Natural killer cell treated with Interleukin-12 subunit alpha and Interleukin-12 subunit beta and Interleukin-15 and Interleukin-18, amount 100 ng/mL, for 72 hours (primary cell): ENCODE measurements around the gene TECR. TPM values are rescaled to one million over a fixed set of nuclear protein-coding genes. Genes with fewer than 3 reads are reported as not detected.

Experiments
- ATAC-seq, 2 donors: fragments of 150-1000 bp; cut with Tn5 transposase in 1 of 2; sonication (Bioruptor Pico), chemical (Tn5 transposase) in 1 of 2; 2 replicates each; pipeline ENCODE4 v1.10.0; 2021
- DNase-seq: peaks from one replicate; pipeline ENCODE4 v3.0.0; 2022; ENCODE audit warnings: low spot score
- H3K27ac Mint-ChIP-seq, 2 donors: 1 replicate in 1 of 2; 2 replicates in 1 of 2; pipeline ENCODE4 v1.8.0; 2022; ENCODE audit warnings: mixed read lengths in 2 of 2, mild to moderate bottlenecking in 1 of 2, moderate library complexity in 1 of 2
- H3K27me3 Mint-ChIP-seq, 2 donors: 1 replicate in 1 of 2; 2 replicates in 1 of 2; pipeline ENCODE4 v1.8.0; 2022; ENCODE audit warnings: mixed read lengths in 2 of 2
- H3K36me3 Mint-ChIP-seq: one replicate; pipeline ENCODE4 v1.8.0; 2022; ENCODE audit warnings: mixed read lengths
- H3K4me1 Mint-ChIP-seq, 2 donors: 1 replicate in 1 of 2; 2 replicates in 1 of 2; pipeline ENCODE4 v1.8.0; 2022; ENCODE audit warnings: low read depth in 2 of 2, mixed read lengths in 2 of 2, mild to moderate bottlenecking in 1 of 2
- H3K4me3 Mint-ChIP-seq: one replicate; pipeline ENCODE4 v1.8.0; 2022; ENCODE audit warnings: mixed read lengths
- H3K9me3 Mint-ChIP-seq: 2 replicates; pipeline ENCODE4 v1.8.0; 2022; ENCODE audit warnings: mixed read lengths
- total RNA-seq, 2 donors: library from RNA; stranded (reverse); gene quantifications; one replicate each; pipeline ENCODE4 v1.2.3, GENCODE V29; 2022

TECR gene
- total RNA-seq, 2 donors from 2014 or later: 74.0 to 110 TPM

DNA sequence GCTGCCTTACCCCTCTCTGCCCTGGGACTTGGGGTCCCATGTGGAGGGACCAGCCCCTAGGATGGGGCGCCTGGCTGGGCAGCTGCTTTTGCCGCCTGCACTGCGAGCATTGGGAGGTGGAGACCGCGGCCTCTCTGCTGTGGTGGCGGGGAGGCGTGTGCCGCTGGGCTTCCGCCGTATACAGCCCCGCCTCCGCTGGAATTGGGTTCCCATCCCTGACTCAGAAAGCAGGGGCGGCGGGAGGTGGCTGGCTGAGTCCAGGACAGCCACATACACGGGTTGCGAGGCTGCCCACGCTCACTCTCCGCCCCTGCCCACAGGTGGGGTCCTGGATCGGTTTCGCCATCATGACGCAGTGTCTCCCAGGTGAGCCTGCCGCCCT is 35.9 kb downstream of the TECR start:
- no peaks in the 10 kb centered on the region for H3K27me3 Mint-ChIP-seq
- no peak overlapping the region for H3K4me3 Mint-ChIP-seq
- H3K4me1 Mint-ChIP-seq: peaks cover 29 to 49% of the 10 kb centered on the region in 2 donors
- ATAC-seq (no peak), DNase-seq (no peak)
- no peaks in the 10 kb centered on the region for H3K36me3 Mint-ChIP-seq
- no peaks in the 10 kb centered on the region for H3K9me3 Mint-ChIP-seq
- no peak overlapping the region for H3K27ac Mint-ChIP-seq

GRCh38 chr19:14565765-14566711 is 36.6 kb downstream of the TECR start:
- H3K27ac Mint-ChIP-seq: peak overlapping the region in 1 of 2 donors; percentile 51
- H3K27me3 Mint-ChIP-seq: no peaks in the 10 kb centered on the region
- peaks cover 29 to 52% of the 10 kb centered on the region in 2 donors for H3K4me1 Mint-ChIP-seq
- peak overlapping the region; percentile 8 for H3K4me3 Mint-ChIP-seq
- ATAC-seq: no peak
- H3K36me3 Mint-ChIP-seq: no peaks in the 10 kb centered on the region
- no peaks in the 10 kb centered on the region for H3K9me3 Mint-ChIP-seq
- DNase-seq: no peak

- Mint-ChIP-seq H3K4me1 (peaks cover 29 to 53% of the 10 kb centered on the region in 2 donors), H3K4me3 (no peak overlapping the region), H3K9me3 (no peaks in the 10 kb centered on the region), H3K36me3 (no peaks in the 10 kb centered on the region), H3K27ac (peak overlapping the region; percentile 51 to 87), H3K27me3 (no peaks in the 10 kb centered on the region)
- ATAC-seq (no peak), DNase-seq (no peak)
Measured at GRCh38 chr19:14566712-14567077, 37.3 kb downstream of the TECR start.

GRCh38 chr19:14567079-14567478 is 37.7 kb downstream of the TECR start:
- DNase-seq: no peak
- no peaks in the 10 kb centered on the region for H3K27me3 Mint-ChIP-seq
- peaks cover 26 to 52% of the 10 kb centered on the region in 2 donors for H3K4me1 Mint-ChIP-seq
- no peak for ATAC-seq
- H3K4me3 Mint-ChIP-seq: peak overlapping the region; percentile 36
- no peaks in the 10 kb centered on the region for H3K36me3 Mint-ChIP-seq
- H3K9me3 Mint-ChIP-seq: no peaks in the 10 kb centered on the region
- H3K27ac Mint-ChIP-seq: peak overlapping the region; percentile 51 to 87

DNA sequence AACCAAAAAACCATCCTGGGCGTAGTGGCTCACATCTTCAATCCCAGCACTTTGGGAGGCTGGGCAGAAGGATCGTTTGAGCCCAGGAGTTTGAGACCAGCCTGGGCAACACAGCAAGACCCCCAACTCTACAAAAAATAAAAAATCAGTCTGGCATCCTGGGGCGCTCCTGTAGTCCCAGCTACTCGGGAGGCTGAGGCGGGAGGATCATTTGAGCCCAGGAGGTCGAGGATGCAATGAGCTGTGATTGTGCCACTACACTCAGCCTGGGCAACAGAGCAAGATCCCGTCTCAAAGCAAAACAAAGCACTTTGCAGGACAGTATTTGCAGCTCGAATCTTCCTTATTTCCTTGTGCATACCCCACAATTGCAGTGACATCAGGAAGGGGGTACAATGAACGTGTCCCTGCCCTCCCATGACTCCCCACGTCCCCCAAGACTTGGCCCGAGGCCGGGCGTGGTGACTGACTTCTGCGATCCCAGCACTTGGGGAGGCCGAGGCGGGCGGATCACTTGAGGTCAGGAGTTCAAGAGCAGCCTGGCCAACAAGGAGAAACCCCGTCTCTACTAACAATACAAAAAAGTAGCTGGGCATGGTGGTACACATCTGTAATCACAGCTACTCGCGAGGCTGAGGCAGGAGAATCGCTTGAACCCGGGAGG is 41.6 kb downstream of the TECR start:
- Mint-ChIP-seq H3K4me3 (peak overlapping the region; percentile 95), H3K9me3 (no peaks in the 10 kb centered on the region), H3K27me3 (no peaks in the 10 kb centered on the region), H3K4me1 (peaks cover 21 to 45% of the 10 kb centered on the region in 2 donors), H3K27ac (peak overlapping the region; percentile 78 to 90), H3K36me3 (no peaks in the 10 kb centered on the region)
- DNase-seq (no peak), ATAC-seq (no peak)

DNA sequence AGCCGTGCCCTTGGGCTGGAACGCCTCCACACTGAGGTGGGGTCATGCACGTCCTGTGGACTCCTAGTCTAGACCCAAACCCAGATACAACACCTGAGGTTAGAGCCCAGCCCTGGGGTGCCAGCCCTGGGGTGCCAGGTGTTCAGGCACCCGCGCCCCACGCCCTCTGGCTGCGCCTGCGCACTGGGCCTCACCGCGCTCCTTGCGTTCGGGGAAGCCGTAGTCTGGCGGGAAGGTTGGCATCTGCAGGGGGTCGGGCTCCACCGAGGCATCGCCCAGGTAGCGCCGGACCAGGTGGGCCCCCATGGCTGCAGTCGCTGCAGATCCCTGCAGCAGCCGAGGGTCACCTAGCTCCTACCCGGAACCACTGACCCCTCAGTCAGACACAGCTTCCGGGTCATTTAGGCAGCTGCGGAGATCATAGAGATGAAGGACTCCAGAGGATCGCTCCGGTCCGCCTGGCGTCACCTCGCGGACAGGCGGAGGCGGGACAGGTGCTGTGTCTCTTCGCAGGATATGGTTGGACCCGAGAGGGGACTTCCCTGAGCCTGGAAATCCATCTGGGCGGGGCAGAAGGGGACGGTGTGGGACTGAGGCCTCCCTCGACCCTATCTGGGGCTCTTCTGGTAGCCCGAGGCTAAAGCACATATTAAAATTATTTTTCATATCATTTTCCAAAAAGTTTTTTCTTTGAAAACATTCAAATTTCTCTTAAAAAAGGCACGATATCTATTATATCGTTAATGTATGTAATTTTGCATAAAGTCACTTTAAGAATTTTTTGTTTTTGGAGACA is 42.5 kb downstream of the TECR start, which contains the start of gene NDUFB7:
Gene NDUFB7, minus strand, starts transcription at position 372 of the 796 bp plus-strand sequence. Its CDS starts 66 bp downstream, at position 306.
- ATAC-seq: peak; percentile 99 to 100
- Mint-ChIP-seq H3K4me1 (peaks cover 21 to 40% of the 10 kb centered on the region in 2 donors), H3K9me3 (no peaks in the 10 kb centered on the region)

GRCh38 chr19:14575428-14575980 is 46.1 kb downstream of the TECR start:
- H3K4me1 Mint-ChIP-seq: peaks cover 4 to 16% of the 10 kb centered on the region in 2 donors
- no peaks in the 10 kb centered on the region for H3K9me3 Mint-ChIP-seq
- ATAC-seq (no peak), DNase-seq (no peak)
- no peak overlapping the region for H3K27ac Mint-ChIP-seq
- no peak overlapping the region for H3K4me3 Mint-ChIP-seq
- no peaks in the 10 kb centered on the region for H3K27me3 Mint-ChIP-seq
- H3K36me3 Mint-ChIP-seq: no peaks in the 10 kb centered on the region

More for the DNA sequence above, 42.5 kb downstream of the TECR start, which contains the start of gene NDUFB7:
- Mint-ChIP-seq H3K4me3 (peak within 1 kb of the TSS; percentile 95), H3K36me3 (no peaks in the 10 kb centered on the region), H3K27ac (peak within 1 kb of the TSS; percentile 78 to 90), H3K27me3 (no peaks in the 10 kb centered on the region)
- DNase-seq: peak; percentile 96

DNA sequence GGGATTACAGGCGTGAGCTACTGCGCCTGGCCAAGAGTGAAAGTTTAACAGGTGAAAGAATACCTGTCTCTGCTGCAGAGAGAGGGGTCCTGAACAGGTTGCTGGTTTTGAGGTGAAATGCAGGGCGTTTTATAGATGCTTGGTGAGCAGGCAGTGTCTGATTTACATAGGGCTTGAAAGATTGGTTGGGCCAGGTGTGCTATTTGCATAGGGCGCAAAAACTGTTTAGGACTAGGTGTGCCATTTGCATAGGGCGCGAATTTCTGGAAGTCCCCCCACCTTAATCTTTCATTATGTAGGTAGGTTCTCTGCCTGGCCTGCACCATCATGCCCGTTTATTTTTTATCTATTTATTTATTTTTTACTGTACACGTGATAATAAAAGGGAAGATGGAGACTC is 47.0 kb downstream of the TECR start:
- Mint-ChIP-seq H3K9me3 (no peaks in the 10 kb centered on the region), H3K27ac (no peak overlapping the region), H3K36me3 (no peaks in the 10 kb centered on the region), H3K4me1 (peaks cover 4 to 9% of the 10 kb centered on the region in 2 donors), H3K27me3 (no peaks in the 10 kb centered on the region), H3K4me3 (no peak overlapping the region)
- ATAC-seq: no peak
- DNase-seq: no peak

GRCh38 chr19:14577264-14577663 is 47.9 kb downstream of the TECR start:
- ATAC-seq: no peak
- H3K9me3 Mint-ChIP-seq: no peaks in the 10 kb centered on the region
- H3K4me3 Mint-ChIP-seq: no peak overlapping the region
- peak overlapping the region in 1 of 2 donors; percentile 45 for H3K27ac Mint-ChIP-seq
- peaks cover 0 to 7% of the 10 kb centered on the region in 2 donors for H3K4me1 Mint-ChIP-seq
- H3K27me3 Mint-ChIP-seq: no peaks in the 10 kb centered on the region
- DNase-seq: no peak
- H3K36me3 Mint-ChIP-seq: no peaks in the 10 kb centered on the region

- Mint-ChIP-seq H3K4me3 (no peak overlapping the region), H3K9me3 (no peaks in the 10 kb centered on the region), H3K27ac (peak overlapping the region in 1 of 2 donors; percentile 45), H3K36me3 (no peaks in the 10 kb centered on the region), H3K4me1 (peaks cover 0 to 7% of the 10 kb centered on the region in 2 donors), H3K27me3 (no peaks in the 10 kb centered on the region)
- DNase-seq (no peak), ATAC-seq (no peak)
Measured at GRCh38 chr19:14577885-14578427, 48.6 kb downstream of the TECR start.

- H3K4me1 Mint-ChIP-seq: no peaks in the 10 kb centered on the region
- no peak overlapping the region for H3K4me3 Mint-ChIP-seq
- ATAC-seq: no peak
- DNase-seq: no peak
- H3K36me3 Mint-ChIP-seq: no peaks in the 10 kb centered on the region
- H3K27ac Mint-ChIP-seq: no peak overlapping the region
- peaks cover 0 to 5% of the 10 kb centered on the region in 2 donors for H3K27me3 Mint-ChIP-seq
- no peaks in the 10 kb centered on the region for H3K9me3 Mint-ChIP-seq
Measured at GRCh38 chr19:14580623-14581237, 51.3 kb downstream of the TECR start.

- Mint-ChIP-seq H3K27me3 (peaks cover 0 to 5% of the 10 kb centered on the region in 2 donors), H3K36me3 (no peaks in the 10 kb centered on the region), H3K9me3 (no peaks in the 10 kb centered on the region), H3K27ac (no peak within 1 kb of the TSS), H3K4me1 (no peaks in the 10 kb centered on the region), H3K4me3 (no peak within 1 kb of the TSS)
- ATAC-seq (no peak), DNase-seq (no peak)
Measured at GRCh38 chr19:14582894-14583340, 53.5 kb downstream of the TECR start, which contains the start of gene CLEC17A. CLEC17A (plus strand) TSS chr19:14583084; CDS start chr19:14583161, 77 bp downstream.
